Measurements from ENCODE around the gene ZNF618.

- TF ChIP-seq CTCF (IDR thresholded peaks at IDR 0.05) (no peak), EP300 (IDR thresholded peaks at IDR 0.05) (no peak), POLR2A (IDR thresholded peaks at IDR 0.05) (no peak), POLR2AphosphoS5 (IDR thresholded peaks at IDR 0.05) (no peak)
These were observed 127.2 kb downstream of the ZNF618 start for GRCh38 chr9:114003351-114003750.

All from stomach (tissue), 4 donors.